Kidney tubule cell (primary cell): ENCODE measurements around the gene CCDC18.
A peak's percentile ranks its signal among the peaks of the same experiment; 100 is the strongest.

Source experiments
- DNase-seq: peaks from one replicate; pipeline ENCODE4 v3.0.0-alpha.2; 2018; ENCODE audit warnings: low spot score

CCDC18 gene

DNA sequence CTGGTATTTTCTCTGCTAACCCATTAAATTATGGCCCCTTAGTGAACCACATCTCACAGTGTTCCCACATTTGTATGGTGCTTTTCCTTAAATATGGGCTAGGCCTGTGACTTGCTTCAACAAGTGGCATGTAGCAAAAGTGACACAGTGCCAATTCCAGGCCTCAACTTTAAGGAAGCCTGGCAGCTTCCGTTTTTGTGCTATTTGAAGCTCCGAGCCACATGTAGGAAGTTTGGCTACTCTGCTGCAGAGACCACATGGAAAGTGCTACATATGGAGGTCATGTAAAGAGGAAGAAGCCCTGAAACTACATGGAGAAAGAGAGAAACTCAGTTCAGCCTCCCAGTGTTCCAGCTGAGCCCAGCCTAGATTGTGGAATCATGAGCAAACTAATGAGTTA is 136.7 kb downstream of the CCDC18 start:
- DNase-seq = no peak

DNA sequence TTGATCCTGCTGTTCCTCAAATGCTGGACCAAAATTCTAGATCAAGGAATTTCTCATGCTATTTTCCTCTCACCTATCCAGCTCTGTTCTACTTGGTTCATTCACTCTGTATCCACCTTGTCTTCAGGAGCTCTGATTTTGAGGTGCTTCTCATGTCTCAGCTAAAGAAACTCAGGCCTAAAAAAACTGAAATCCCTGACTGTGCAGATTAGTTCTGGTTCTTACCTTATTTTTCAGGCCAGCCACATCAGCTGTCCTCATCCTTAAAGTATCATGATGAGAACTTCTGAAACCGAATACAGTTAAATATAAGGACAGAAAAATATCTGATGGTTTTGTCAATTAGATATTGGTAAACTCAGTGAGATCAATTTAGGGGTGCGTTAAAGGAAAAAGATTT is 137.4 kb downstream of the CCDC18 start:
- DNase-seq = no peak

DNA sequence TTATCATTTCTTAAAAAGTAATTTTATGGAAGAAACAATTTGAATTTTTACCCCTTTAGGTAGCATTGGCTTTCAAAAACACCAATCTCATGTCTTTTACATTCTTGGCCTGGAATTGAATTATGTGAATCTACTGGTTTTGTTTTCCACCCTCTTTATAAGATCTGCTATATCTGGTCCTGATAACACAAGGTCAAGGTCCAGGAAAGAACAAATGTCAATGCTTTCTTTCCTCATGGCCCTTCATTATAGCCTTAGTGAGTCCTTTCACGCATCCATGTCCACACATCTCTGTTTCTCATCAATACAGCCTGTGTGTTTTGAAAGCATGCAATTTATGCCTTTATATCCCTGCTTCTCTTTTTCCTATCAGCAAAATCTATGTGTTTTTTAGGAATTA is 141.2 kb downstream of the CCDC18 start:
- DNase-seq = no peak

GRCh38 chr1:93322349-93322748 is 141.8 kb downstream of the CCDC18 start:
- DNase-seq = peak; percentile 41

GRCh38 chr1:93323185-93323820 is 142.8 kb downstream of the CCDC18 start:
- DNase-seq = no peak

- DNase-seq = peak; percentile 84
Measured at GRCh38 chr1:93324486-93325464, 144.3 kb downstream of the CCDC18 start.
